Muscle of leg (tissue), 11 donors: ENCODE data around the gene ORMDL3. TPM values are rescaled to one million over a fixed set of nuclear protein-coding genes. Genes with fewer than 3 reads are reported as not detected.
A peak's percentile ranks its signal among the peaks of the same experiment; 100 is the strongest.
"Not testable (repeated sequence)": the region's sequence is repeated elsewhere in the genome, so short reads cannot be mapped to it uniquely, and the experiment has no call there.

Source experiments
- DNase-seq: peaks from one replicate; pipeline ENCODE4 v3.0.0; 2013
- H3K27ac ChIP-seq: one replicate; pipeline ENCODE4 v1.5.1; 2013; ENCODE audit warnings: mild to moderate bottlenecking, low read length, control low read depth
- H3K27me3 ChIP-seq: one replicate; pipeline ENCODE4 v1.6.1; 2013; ENCODE audit warnings: low read length; ENCODE audit not compliant: control insufficient read depth, insufficient read depth
- H3K36me3 ChIP-seq: one replicate; pipeline ENCODE4 v1.6.1; 2013; ENCODE audit warnings: low read length; ENCODE audit not compliant: control insufficient read depth, insufficient read depth
- H3K4me1 ChIP-seq: one replicate; pipeline ENCODE4 v1.6.1; 2013; ENCODE audit warnings: low read length; ENCODE audit not compliant: control insufficient read depth, insufficient read depth
- H3K4me3 ChIP-seq: one replicate; pipeline ENCODE4 v1.5.1; 2013; ENCODE audit warnings: low read length, control low read depth
- H3K9me3 ChIP-seq: replicated peaks from 2 replicates; pipeline ENCODE4 v1.6.1; 2013; ENCODE audit warnings: low read depth, low read length; ENCODE audit not compliant: control insufficient read depth
- WGBS: methylation state at CpG from one replicate; pipeline ENCODE4 v1.1.5; 2013; ENCODE audit warnings: missing lambda C conversion rate; ENCODE audit not compliant: insufficient coverage; 5-methylcytosine and 5-hydroxymethylcytosine counted together
- polyA plus RNA-seq, 8 donors: library from polyadenylated mRNA; unstranded; fragments of 120-200 nt; gene quantifications; one replicate each; pipeline versions ENCODE4 v1.2.1 to v1.2.3, GENCODE V29; 2013; ENCODE audit warnings: inconsistent platforms in 1 of 8, low replicate concordance in 1 of 8; ENCODE audit not compliant: insufficient read length in 8 of 8, insufficient read depth in 1 of 8
- total RNA-seq: library from RNA; stranded (reverse); fragments of 120-200 nt; gene quantifications from one replicate; pipeline ENCODE4 v1.2.4, GENCODE V29; 2013

ORMDL3 gene
- total and polyA plus RNA-seq, 9 donors = 32.7 to 55.6 (median 37.9) TPM

DNA sequence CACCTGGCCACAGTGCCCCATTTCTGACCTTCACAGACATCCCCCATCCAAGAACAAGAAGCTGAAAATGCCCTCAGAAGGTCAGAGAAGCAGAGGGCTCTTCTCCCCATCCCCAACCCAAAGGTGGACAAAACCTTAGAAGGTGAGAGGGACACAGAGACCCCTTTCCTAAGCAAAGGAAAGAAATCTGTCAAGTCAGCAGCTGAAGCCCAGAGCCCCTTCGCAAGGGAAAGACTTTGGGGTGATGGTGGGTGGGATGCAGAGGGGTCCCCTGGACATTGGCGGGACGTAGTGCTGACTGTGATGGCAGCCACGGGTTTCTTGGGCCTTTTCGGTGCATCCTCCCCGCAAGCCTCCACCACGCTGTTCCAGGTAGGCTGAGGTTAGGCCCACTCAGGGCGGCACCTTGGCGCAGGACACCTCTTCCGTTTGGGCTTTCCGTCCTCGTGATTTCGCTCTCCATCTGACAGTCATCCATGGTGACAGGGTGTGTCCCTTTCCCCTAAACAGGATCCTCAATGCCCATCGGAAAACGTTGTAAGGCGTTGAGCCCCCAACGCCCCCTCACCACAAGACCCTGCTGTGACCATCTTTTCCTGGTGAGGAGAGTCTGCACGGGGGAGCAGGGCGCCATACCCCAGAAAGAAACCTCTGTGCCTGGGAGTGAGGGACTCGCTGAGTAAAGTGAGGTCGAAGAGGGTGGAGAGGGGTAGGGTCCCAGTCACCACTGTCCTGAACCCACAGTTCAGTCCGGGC lies 24.7 kb upstream of the ORMDL3 start:
- H3K27me3 ChIP-seq = no peaks in the 10 kb centered on the region
- peak overlapping the region; percentile 35 for H3K27ac ChIP-seq
- H3K9me3 ChIP-seq = no peaks in the 10 kb centered on the region
- H3K4me1 ChIP-seq = peaks cover 20% of the 10 kb centered on the region
- no peaks in the 10 kb centered on the region for H3K36me3 ChIP-seq
- DNase-seq = no peak
- WGBS = 65% methylated on average over 17 of the region's 22 CpGs
- H3K4me3 ChIP-seq = peak overlapping the region; percentile 46

DNA sequence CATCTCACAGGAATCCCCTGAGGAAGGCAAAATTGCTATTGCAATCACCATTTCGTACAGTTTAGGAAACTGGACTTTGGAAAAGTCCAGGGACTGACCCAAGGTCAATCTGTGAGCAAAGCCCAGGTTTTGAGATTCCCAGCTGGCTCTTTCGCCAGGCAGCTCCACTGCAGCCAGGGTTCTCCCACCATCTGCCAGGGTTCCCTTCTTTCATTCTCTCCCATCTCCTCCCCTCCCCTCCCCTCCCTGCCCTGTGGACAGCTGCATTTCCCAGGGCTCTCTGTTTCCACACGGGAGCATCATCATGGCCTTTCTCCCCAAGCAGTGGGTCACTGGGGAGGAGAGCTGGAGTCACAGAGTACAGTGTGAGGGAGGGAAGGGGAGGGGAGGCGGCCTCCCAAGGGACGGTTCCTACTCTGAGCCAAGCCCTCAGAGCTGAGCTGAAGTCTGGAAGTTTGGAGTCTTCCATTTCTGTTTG lies 23.5 kb upstream of the ORMDL3 start:
- H3K36me3 ChIP-seq = no peaks in the 10 kb centered on the region
- H3K4me1 ChIP-seq = peaks cover 20% of the 10 kb centered on the region
- H3K9me3 ChIP-seq = no peaks in the 10 kb centered on the region
- DNase-seq = peak; percentile 51
- WGBS = 34% methylated on average over 2 of the region's 5 CpGs
- H3K27me3 ChIP-seq = no peaks in the 10 kb centered on the region
- no peak overlapping the region for H3K27ac ChIP-seq
- H3K4me3 ChIP-seq = no peak overlapping the region

DNA sequence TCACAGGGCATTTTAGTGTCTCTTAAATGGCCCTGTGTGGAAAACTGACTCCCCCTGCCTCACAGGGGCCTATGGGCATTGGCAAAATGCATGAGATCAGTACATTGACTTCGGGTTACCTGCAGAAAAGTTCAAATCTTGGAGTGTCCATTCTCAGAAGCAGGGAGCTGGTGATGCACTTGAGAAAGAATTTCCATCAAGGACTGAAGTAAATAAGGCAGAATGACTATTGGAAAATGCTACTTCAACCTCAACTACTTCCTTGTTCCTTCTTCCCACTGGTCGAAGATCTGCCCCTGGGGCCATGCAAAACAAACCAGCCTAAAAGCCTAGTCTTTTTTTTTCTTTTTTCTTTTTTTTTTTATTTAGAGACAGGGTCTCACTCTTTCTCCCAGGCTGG lies 21.6 kb upstream of the ORMDL3 start:
- H3K36me3 ChIP-seq = no peaks in the 10 kb centered on the region
- H3K27ac ChIP-seq = no peak overlapping the region
- H3K9me3 ChIP-seq = no peaks in the 10 kb centered on the region
- no peak for DNase-seq
- H3K4me3 ChIP-seq = no peak overlapping the region
- H3K4me1 ChIP-seq = peaks cover 20% of the 10 kb centered on the region
- WGBS = no CpG with 5 or more reads among the region's 2 CpGs
- H3K27me3 ChIP-seq = no peaks in the 10 kb centered on the region

DNA sequence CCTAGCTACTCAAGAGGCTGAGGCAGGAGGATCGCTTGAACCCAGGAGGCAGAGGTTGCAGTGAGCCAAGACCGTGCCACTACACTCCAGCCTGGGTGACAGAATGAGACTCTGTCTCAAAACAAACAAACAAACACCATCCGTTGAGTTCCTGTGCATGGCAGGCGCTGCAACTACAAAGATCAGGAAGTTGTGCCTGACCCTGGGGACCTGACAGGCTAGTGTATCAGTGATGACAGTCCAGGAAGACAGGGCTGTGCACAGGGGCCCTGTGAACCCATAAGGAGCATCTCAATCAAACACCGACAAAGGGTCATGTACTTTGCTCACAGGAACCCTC lies 21.1 kb upstream of the ORMDL3 start:
- DNase-seq, H3K27ac ChIP-seq, H3K36me3 ChIP-seq, H3K27me3 ChIP-seq, H3K9me3 ChIP-seq, H3K4me3 ChIP-seq: not testable (repeated sequence)
- 91% methylated on average over 1 of the region's 5 CpGs for WGBS
- H3K4me1 ChIP-seq = peaks cover 17% of the 10 kb centered on the region

DNA sequence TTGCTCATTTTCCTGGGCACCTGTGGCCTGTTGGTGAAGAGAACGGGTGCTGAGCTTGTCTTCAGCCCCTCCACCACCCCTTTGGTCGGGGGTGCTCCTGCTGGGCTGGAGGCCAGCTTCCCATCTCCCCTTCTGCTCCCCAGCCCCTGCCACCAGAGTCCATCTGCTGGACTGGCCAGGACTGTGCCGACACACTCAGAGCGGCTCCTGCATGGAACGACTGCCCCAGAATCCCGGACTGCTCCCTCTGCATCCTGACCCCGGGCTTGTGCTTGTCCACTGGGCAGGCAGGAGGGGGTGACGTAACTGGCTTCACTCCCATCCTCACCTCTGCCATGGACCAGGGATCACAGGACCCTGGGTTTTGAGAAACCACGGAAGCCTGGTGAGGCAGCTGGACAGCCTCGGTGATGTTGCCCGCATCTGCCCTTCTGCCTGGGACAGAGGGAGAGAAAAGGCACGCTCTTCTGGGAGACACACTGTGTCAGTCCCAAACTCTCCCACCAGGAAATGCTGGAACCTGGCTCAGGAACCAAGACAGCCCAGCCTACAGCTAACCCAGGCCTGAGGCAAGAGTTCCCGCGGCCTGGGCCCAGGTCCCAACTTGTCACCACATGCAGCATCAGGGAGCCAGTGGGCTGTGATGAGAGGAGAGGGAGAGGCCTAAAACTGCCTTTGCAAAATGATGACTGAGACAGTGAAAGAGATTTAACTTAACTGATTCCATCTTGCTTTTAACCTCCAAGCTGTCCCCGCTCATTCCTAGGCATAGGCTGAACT lies 19.3 kb upstream of the ORMDL3 start:
- no peak for DNase-seq
- Histone ChIP-seq H3K4me3 (no peak overlapping the region), H3K9me3 (no peaks in the 10 kb centered on the region), H3K36me3 (no peaks in the 10 kb centered on the region), H3K27me3 (peaks cover 2% of the 10 kb centered on the region), H3K4me1 (peaks cover 8% of the 10 kb centered on the region), H3K27ac (no peak overlapping the region)
- 64% methylated on average over 10 of the region's 15 CpGs for WGBS

DNA sequence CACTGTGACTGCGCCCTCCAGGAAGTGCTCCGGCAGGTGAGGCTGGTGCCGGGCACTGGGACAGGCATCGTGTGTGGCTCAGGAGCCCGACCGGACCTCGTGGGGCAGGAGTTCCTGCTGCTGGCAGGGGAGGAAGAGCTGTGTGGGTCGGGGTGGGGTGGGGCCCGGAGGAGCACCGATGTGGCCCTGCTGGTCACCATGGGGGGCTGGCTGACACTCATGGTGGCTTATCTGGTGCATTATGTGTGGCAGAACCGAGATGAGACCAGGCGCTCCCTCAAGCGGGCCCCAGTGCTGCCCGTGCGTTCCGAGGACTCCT lies 17.0 kb upstream of the ORMDL3 start:
- WGBS = 80% methylated on average over 13 of the region's 16 CpGs
- H3K4me3 ChIP-seq = no peak overlapping the region
- H3K27me3 ChIP-seq = peaks cover 2% of the 10 kb centered on the region
- no peak overlapping the region for H3K27ac ChIP-seq
- no peak for DNase-seq
- H3K36me3 ChIP-seq = no peaks in the 10 kb centered on the region
- peaks cover 10% of the 10 kb centered on the region for H3K4me1 ChIP-seq
- H3K9me3 ChIP-seq = no peaks in the 10 kb centered on the region

DNA sequence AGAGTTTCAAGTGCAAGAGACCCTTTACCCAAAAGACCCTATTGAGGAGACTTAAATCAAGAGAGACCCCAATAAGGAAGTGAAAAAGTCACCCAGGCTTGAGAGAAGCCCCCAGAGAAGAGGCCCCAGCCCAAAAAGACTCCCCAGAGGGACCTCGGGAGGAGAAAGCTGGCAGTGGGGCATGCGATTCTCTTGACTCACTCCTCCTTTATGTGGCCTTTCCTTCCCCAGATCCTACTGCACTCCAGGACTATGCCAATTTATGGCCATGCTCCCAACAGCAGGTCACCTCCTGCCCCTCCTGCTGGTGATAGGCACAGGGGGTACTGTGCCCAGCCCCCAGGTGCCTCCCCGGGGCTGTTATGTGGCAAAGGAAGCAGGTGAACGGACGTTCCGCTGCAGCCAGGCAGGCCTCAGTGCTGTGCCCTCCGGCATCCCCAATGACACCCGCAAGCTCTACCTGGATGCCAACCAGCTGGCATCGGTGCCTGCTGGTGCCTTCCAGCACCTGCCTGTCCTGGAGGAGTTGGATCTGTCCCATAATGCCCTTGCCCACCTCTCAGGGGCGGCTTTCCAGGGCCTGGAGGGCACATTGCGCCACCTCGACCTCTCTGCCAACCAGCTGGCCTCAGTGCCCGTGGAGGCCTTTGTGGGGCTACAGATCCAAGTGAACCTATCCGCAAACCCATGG lies 16.4 kb upstream of the ORMDL3 start:
- DNase-seq = no peak
- Histone ChIP-seq H3K27me3 (peaks cover 2% of the 10 kb centered on the region), H3K4me3 (no peak overlapping the region), H3K9me3 (no peaks in the 10 kb centered on the region), H3K36me3 (no peaks in the 10 kb centered on the region), H3K27ac (no peak overlapping the region), H3K4me1 (peaks cover 12% of the 10 kb centered on the region)
- WGBS = 85% methylated on average over 13 of the region's 14 CpGs

DNA sequence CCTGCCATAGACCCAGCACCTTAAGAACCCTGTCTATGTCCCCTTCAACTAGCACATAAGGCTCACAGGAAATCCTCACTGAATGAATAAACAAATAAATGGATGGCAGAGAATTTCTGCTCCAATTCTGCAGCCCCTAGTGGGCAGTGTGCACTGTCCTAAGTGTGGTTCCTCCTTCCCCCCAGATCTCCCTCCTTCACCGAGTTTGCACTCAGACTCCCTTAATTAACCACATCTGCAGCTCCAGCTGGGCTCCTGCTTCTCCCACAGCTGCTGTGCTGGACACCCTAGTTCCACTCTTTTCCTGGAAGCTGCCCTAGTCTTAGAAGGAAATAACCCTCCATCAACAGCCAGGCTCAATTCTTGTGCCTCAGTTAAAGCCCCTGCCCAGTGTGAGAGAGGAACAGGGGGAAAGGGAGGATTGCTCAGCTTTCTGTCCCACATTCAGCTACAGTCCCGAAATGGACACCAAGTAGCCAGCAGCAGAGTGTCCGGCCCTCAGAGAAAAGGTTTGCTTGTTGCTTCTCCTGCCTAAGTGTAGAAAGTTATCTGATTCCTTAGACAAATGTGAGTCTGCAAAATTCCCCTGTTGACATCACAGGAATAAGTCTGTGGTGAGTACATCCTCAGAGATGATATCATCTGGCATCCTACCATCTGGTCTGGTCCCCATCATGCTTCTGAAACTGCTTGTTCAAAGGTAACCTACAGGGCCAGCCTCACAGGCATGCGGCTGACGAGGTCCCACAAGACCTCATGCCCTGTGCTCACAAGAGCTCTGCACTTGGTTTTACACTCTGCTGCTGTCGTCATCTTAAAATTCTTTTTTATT lies 12.4 kb upstream of the ORMDL3 start:
- Histone ChIP-seq H3K27me3 (peaks cover 2% of the 10 kb centered on the region), H3K36me3 (no peaks in the 10 kb centered on the region), H3K4me1 (peaks cover 12% of the 10 kb centered on the region), H3K4me3 (no peak overlapping the region), H3K27ac (peak overlapping the region; percentile 91), H3K9me3 (no peaks in the 10 kb centered on the region)
- peak; percentile 94 for DNase-seq
- 24% methylated on average over 5 of the region's 6 CpGs for WGBS

DNA sequence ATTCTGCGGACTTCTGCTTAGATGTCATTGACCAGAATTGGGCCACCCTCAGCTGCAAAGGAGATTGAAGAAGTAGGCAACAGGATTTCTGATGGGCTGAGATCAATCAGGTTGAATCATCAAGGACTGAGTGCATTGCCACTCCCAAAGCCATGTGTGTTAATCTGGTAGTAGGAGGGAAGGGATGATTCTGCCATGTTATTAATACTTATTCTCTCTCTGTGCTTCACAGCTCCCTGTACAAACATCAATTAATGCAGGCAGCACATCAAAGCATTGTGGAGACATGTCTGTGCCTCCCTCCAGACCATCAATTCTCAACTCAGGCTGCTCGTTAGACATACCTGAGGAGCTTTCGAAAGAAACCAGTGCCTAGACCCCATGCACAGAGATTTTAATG lies 11.7 kb upstream of the ORMDL3 start:
- 75% methylated on average over 2 of the region's 3 CpGs for WGBS
- H3K36me3 ChIP-seq = no peaks in the 10 kb centered on the region
- no peak overlapping the region for H3K4me3 ChIP-seq
- H3K27me3 ChIP-seq = peaks cover 2% of the 10 kb centered on the region
- H3K4me1 ChIP-seq = peaks cover 12% of the 10 kb centered on the region
- DNase-seq = no peak
- H3K27ac ChIP-seq = no peak overlapping the region
- H3K9me3 ChIP-seq = no peaks in the 10 kb centered on the region
